Activated naive CD4-positive, alpha-beta T cell treated with Interleukin-2 at 50 U/mL for 16 hours (primary cell): ENCODE measurements around the gene ZNF566.

ENCODE experiments used
- DNase-seq: peaks from one replicate; pipeline ENCODE4 v3.0.0-alpha.2; 2020

ZNF566 gene

GRCh38 chr19:36441339-36441738, 48.0 kb downstream of the ZNF566 start:
- no peak for DNase-seq

DNA sequence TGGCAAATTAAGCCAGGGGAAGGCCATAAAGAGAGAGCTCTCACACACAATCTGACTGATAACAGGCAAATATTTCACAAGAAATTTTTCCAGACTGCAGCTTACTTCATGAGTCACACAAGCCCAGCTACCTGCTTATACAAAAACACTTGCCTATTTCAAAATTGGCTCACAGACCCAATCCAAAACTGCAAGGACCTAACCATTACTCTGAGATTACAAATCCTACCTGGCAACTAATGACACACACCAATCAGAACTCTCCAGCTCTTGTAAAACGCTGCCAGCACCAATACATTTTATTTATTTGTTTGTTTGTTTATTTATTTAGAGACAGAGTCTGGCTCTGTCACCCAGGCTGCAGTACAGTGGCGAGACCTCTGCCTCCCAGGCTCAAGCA, 52.8 kb downstream of the ZNF566 start:
- DNase-seq: no peak

GRCh38 chr19:36423925-36424324, 65.4 kb downstream of the ZNF566 start:
- no peak for DNase-seq

GRCh38 chr19:36421749-36422481, 67.4 kb downstream of the ZNF566 start:
- no peak for DNase-seq

DNA sequence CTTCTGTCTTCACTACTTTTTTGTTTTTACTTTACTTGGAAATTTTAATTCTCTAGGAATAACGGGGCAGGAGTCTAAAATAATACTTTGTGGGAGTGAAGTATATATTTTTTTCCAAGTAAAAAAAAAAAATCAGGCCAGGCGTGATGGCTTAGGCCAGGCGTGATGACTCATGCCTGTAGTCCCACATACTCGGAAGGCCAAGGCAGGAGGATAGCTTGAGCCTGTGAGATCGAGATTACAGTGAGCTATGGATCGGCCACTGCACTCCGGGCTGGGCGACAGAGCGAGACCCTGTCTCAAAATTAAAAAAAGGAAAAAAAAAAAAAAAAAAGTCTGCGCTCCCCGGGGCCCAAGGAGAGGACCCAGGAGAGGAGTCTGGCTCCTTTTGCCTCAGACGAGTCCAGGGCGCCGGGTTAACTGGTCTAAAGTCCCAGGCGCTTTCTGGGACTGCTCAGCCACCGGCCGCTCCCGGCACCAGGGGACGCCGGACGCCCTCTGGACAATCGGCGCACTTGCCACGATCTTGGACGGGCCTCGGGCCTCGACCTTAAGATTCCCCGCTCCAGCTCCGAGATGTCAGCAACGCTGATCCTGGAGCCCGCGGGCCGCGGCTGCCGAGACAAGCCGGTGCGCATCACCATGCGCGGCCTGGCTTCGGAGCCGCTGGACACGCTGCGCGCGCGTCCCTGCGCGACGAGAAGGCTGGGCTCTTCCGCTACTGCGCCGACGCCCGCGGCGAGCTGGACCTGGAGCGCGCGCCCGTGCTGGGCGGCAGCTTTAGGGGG, 68.2 kb downstream of the ZNF566 start:
- no peak for DNase-seq

DNA sequence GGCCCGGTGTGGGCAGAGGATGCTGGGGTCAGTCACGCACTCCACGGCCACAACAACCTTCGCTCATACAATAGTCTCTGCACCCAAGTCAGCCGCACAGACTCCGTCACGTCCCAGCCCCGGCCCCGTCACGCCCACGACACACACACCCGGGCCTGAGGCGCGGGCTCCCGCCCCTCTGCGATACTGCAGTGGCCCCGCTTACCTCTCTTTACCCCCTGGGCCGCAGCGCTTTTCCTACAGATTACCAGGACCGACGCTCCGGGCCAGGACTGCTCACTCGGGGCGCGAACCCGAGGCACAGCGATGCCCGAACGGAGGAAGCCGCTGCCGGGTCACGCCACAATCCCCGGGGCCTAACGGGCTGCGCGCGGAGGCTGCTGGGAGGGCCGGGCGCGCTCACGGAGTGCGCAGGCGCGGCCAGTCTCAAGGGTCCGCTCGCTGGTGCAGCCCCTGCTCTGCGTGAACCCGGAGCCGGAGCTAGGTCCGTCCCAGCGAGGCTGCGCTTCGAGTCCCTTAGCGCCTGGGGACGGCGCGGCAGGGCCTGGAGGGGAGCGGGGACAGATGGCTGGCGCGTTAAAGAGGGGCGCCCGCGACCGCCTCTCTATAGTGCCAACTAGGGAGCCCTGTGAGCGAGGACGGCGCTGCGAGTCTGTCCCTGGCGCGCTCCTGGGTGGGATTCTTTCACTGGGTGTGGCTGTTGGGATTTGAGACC, 70.9 kb downstream of the ZNF566 start, which contains the start of gene ZFP82:
Gene ZFP82, minus strand, starts transcription at position 358 of the 715 bp plus-strand sequence. CDS start 8,855 bp downstream, outside the sequence.
- peak; percentile 79 for DNase-seq

DNA sequence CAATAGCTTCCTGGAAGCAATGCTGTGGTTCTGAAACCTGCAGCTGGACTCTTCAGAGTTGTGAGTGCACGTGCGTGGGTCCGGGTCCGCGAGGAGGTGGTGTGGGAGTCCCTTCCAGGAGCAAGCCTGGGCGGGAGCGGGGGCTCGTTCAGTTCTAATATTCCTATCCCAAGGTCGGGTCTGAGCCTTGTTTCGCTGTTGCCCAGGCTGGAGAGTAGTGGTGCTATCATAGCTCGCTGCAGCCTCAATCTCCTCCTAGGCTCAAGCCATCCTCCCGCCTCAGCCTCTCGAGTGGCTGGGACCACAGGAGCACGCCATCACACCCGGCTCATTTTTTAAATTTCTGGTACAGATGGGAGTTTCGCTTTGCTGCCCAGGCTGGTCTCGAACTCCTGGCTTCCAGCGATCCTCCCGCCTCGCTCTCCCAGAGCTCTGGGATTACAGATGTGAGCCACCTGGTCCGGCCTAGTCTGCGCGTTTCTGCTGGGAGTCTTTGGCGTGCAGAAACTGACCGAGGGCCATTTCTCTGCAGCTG, 71.5 kb downstream of the ZNF566 start:
- peak; percentile 1 for DNase-seq

DNA sequence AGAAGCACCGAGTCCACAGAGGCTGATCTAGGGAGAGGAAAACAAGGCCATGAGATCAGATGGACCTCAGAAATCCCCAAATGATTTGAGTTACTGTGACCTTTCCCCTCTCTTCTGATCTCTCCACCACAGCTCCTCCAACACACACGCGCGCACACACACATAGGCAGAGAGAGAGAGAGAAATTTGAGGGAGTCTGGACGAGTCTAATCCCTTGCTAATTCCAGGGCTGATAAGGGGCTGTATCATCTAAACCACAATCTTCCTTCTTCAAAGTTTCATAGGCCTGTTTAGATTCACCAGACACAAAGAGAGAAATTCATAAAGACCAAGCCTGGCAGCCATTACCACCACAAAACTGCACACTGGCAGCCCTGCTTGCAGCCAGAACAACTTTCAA, 79.5 kb downstream of the ZNF566 start:
- DNase-seq: no peak

DNA sequence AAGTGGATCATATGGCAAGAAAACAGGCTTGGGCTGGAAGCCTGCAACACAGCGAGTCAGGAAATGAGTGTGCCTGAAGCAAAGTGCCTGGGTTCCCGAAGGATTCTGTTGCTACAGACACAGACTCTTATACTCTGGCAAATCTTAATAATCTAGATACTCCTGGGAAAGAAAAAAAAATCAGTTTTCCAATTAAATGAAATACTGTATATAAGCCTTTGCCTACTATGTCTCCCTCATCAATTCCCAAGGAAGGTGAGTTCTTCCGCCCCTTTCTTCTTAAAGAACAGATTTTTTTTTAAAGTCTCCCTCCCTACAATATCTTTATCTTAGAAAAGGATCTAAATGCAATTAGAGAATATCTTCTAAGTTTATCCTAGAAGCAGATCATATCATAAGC, 81.3 kb downstream of the ZNF566 start:
- DNase-seq: no peak

- DNase-seq: no peak
Observed at GRCh38 chr19:36404498-36404897, 84.9 kb downstream of the ZNF566 start.

DNA sequence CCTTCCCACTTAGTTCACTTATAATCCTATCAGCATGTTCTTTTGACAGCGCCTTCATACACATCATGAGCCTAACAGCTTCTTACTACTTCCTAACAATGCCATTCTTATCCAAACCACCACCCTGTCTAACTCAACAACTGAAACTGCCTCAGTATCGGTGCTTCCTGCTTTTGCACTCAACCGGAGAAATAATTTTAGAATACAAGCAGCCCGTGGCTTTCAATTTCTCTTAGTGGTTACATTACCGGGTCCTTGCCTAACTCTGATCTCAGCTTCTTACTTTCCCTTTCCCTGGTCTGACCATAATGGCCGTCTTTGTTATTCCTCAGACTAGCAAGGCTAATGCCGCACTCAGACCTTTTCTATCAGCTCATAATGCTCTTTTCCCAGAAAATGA, 87.9 kb downstream of the ZNF566 start:
- no peak for DNase-seq

DNA sequence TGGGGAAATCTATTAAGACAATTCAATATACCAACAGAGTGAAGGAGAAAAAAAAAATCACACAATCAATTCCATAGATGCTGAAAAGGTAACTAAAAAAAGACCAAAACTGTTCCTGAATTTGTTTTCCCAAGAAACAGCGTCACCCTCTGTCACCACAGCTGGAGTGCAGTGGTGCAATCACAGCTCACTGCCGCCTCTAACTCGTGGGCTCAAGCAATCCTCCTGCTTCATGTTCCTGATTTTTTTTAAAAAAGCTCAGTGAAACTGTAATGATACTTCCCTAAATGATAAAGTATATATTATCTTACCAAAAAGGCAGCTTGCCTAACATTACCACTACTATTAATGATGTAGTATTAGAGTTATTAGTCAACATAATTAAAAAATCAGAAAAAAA, 90.8 kb downstream of the ZNF566 start:
- DNase-seq: no peak
